ENCODE measurements around the gene NELL1.
"Not testable (repeated sequence)": the region's sequence is repeated elsewhere in the genome, so short reads cannot be mapped to it uniquely, and the experiment has no call there.

NELL1 gene

GRCh38 chr11:21205205-21205604 lies 535.8 kb downstream of the NELL1 start:
- no peak for DNase-seq (ENCODE audit: low spot score)

GRCh38 chr11:21225860-21226259 lies 556.5 kb downstream of the NELL1 start:
- no peak for DNase-seq (ENCODE audit: low spot score)

DNA sequence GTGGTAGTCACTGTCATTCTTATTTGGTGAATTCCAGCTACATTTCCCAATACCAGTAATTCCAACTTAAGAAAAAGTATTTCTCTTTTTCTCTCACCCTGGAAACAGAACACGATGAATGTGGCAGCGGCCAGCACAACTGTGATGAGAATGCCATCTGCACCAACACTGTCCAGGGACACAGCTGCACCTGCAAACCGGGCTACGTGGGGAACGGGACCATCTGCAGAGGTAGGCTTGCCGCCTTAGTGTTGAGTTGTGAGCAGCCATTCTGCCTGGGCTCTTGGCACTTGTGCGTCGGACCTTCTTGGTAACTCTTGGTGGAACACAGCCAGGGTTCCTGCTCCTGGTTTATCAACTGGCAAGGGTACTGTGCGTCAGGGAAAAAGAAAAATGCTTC lies 559.8 kb downstream of the NELL1 start:
- no peak for DNase-seq (ENCODE audit: low spot score)

DNA sequence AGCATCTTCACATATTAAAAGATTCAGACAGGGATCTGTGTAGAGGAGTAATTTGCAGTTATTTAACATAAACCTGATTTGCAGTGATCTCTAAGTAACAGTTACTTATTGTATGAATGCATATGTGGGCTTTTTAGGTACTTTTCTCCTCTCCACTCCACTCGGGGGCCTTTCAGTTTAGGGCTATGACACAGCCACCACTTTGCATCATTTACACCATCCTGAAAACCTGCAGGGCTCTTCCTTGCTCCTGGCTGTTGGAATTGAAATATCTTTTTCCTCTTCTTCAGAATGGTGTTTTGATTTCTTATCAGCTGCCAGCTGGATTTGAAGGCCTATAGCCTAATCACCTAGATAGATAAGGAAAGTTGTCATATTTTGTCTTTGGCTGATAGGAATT lies 580.8 kb downstream of the NELL1 start:
- DNase-seq (ENCODE audit: low spot score): no peak

- DNase-seq (ENCODE audit: low spot score): no peak
Measured at GRCh38 chr11:21254055-21254454, 584.7 kb downstream of the NELL1 start.

- DNase-seq (ENCODE audit: low spot score): no peak
Measured at GRCh38 chr11:21254790-21255189, 585.4 kb downstream of the NELL1 start.

DNA sequence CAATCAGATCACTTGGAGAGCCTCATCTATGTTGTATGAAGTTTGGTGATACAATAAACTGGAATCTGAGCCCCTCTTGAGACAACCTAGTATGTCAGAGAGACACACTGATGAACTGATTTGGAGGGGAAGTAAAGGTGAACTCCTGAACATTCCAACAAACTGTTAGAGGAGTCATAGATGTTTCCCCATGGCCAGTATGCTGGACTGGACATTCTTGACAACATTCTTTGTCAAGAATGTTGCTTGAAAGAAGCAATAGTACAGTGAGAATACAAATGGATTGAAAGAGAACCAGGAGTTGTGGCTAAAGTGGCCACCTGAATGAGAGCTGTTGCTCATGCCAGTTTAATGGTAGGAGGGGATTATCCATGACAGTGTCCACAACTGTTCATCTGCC lies 588.1 kb downstream of the NELL1 start:
- no peak for DNase-seq (ENCODE audit: low spot score)

GRCh38 chr11:21258414-21258813 lies 589.0 kb downstream of the NELL1 start:
- no peak for DNase-seq (ENCODE audit: low spot score)

DNA sequence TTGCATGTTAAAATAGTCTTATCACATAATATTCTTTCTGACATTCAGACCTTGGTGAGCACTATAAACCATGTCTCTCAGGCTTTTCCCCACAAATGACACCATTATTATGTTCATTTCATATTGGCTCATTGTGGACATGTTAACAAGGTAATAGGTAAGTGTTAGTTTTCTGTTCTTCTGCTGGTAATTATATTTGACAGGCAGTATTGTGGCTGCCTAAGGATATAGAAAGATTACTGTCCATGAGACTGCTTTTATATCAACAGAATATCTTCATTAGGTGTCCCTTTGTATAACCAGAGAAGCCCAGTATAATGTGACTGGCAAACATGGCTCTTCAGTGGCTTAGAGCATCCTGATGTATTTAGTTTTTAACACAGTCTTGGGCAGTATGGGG lies 590.7 kb downstream of the NELL1 start:
- no peak for DNase-seq (ENCODE audit: low spot score)

GRCh38 chr11:21262992-21263391 lies 593.6 kb downstream of the NELL1 start:
- no peak for DNase-seq (ENCODE audit: low spot score)

- DNase-seq (ENCODE audit: low spot score): no peak
Measured at GRCh38 chr11:21264125-21264524, 594.7 kb downstream of the NELL1 start.

DNA sequence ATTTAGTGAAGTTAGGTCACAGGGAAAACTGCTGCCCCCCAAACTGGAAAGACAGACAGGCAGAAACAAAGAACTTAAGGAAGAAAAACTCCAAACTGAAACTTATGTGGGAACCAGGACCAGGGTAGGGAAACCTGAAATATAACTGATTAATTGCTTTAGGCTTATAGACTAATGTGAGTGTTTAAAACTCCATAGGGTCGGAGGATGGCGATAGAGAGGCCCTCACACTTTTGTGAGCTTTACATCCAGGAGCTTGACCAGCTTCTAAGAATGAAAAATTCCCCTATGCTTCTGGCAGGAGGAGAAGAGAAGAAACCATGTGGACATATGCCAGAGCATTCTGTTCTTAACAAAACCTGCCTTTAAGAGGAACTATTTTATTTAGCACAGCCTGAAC lies 598.6 kb downstream of the NELL1 start:
- no peak for DNase-seq (ENCODE audit: low spot score)

- not testable (repeated sequence) for DNase-seq (ENCODE audit: low spot score)
Measured at GRCh38 chr11:21272139-21272538, 602.8 kb downstream of the NELL1 start.

DNA sequence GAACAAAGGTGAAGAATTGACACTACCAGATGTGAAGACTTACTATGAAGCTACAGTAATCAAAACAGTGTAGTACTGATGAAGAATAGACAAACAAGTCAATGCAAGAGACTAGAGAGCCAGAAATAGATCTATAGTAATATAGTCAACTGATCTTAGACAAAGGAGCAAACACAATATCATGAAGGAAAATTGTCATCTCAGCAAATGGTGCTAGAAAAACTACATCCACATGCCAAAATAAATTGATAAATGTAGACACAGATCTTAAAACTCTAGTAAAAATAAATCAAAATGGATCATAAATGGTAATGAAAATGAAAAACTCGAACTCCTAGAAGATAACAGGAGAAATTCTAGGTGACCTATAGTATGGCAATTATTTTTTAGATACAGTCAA lies 609.5 kb downstream of the NELL1 start:
- DNase-seq (ENCODE audit: low spot score): no peak

DNA sequence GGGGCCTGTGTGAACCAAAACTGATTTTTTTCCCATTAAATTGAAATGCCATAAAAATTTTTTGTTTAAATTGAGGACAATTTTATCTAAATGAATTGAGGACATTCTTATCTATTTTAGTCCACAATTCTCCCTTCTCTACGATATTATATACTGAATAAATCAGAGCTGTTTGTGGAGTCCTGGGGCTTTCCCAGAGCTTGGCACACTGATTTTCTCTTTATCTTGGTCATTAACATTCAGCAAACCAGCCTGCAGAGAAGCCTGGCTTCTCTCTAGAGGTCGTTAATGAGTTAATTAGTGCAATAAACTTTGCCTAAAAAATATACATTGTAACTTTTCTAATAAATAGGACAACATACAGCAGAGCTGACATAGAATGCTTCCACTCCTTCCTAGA lies 615.7 kb downstream of the NELL1 start:
- DNase-seq (ENCODE audit: low spot score): no peak

DNA sequence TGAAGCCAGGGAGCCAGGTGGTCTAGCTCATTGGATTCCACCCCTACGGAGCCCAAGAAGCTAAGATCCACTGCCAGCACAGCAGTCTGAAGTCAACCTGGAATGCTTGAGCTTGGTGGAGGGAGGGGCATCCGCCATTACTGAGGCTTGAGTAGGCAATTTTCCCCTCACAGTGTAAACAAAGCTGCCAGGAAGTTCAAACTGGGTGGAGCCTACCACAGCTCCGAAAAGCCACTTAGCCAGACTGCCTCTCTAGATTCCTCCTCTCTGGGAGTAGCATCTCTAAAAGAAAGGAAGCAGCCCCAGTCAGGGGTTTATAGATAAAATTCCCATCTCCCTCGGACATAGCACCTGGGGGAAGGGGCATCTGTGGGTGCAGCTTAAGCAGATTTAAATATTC lies 620.3 kb downstream of the NELL1 start:
- no peak for DNase-seq (ENCODE audit: low spot score)

GRCh38 chr11:21295508-21295907 lies 626.1 kb downstream of the NELL1 start:
- no peak for DNase-seq (ENCODE audit: low spot score)

DNA sequence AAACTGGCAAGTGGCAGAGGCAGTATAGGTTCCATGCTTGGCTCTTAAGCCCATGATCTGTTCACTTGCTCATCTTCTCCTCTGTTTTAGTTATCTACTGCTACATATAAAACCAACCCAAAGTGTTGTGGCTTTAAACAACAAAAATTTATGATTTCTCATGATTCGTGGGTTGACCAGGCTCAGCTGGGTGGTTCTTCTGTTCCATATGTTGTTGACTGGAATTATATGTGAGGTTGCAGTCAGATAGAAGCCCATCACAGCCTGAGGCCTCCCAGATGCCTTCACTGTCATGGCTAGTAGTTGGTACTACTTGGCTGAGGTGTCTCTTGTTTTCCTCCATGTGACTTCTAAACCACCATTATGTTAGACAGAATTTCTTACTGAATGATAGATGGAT lies 632.6 kb downstream of the NELL1 start:
- no peak for DNase-seq (ENCODE audit: low spot score)

DNA sequence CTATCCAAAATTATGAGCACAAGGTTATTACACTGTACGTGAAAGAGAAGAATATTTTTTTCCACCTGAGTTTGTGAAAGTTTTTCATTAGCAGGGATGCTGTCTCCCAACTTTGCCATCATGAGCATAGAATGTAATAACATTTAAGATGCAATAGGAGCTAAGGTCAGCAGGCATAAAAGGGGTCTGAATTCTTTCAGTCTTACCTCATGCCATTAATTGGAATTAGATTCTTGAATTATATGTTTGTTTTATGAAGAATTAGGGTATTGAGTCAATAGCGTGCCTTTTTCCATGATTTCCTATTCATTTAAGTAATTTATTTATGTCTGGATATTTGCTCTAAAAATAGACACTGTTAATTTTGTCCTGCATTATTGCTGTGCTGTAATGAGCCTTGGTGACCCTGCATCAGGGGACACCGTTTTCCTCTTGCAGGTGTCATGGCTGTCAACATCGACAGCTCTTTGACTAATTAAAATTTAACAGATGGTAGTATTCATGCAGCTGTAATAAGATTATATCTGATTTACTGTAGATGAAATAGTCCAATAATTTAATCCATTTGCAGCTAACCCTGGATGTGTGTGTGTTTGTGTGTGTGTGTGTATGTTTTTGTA lies 637.5 kb downstream of the NELL1 start:
- no peak for DNase-seq (ENCODE audit: low spot score)

DNA sequence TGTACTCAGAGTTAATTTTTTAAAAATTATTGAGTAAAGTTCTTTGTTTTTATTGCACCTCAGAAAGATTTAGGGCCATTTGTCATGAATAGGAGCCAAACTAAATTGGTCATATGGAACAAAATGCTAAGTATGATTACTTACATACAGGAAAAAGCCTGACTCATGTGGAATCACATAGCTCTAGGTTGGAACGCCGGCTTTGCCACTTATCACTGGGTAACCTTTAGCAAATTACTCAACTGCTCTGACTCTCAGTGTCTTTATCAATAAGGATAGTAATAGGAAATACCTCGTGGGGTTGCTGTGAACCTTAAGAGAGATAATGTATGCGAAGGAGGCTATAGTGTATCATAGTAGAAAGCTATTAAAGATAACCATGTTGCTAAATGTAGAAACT lies 638.5 kb downstream of the NELL1 start:
- no peak for DNase-seq (ENCODE audit: low spot score)

DNA sequence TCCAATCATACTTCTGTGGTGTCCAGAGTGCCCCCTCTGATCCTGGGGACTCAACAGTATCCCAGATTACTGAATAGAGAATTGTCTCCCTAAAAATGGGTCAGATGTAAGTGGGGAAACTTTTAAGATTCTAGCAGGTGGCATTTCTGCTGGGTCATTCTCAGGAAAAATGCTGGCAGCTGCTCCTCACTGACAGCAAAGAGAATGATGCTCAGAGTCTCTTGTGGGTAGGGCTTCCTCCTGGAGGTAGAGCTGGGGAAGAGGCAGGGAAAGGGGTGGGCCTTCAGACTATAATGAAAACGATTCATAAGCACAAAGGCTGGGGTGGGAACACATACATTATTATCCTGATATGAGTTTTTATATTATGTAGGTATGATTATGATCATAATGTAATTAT lies 647.2 kb downstream of the NELL1 start:
- no peak for DNase-seq (ENCODE audit: low spot score)

- no peak for DNase-seq (ENCODE audit: low spot score)
Measured at GRCh38 chr11:21321072-21321471, 651.7 kb downstream of the NELL1 start.

DNA sequence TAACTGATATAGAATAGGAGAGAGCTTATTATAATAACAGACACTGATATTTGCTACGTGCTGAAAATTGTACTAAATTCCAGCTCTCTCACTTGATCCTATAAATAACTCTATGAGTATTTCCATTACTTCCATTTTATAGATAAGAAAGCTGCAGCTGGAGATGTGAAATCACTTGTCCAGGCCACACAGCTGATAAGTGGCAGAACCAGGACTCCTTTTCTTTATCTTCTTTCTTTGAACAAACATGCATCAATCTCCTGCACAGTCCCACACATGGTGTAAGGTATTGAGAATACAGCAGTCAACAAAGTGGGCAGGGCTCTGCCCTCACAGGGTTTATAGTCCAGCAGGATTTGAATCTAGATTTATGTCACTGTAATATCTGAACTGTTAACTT lies 652.1 kb downstream of the NELL1 start:
- no peak for DNase-seq (ENCODE audit: low spot score)

DNA sequence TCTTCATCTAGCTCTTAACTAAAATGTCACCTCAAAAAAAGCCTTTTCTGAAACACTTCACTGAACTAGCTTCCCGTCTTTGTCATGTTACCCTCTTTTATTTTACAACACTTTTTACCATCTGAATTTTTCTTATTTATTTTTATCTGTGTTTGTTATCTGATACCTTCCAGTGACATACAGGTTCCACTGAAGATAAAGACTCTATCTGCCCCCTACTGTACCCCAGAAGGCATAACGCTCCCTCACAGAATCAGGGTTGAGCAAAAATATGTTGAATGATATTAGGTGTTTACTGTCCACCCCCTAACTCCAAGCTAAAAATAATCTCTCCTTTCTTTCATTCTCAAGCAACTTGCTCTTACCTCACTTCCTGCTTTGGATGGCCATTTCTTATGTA lies 654.2 kb downstream of the NELL1 start:
- no peak for DNase-seq (ENCODE audit: low spot score)

GRCh38 chr11:21343204-21343603 lies 673.8 kb downstream of the NELL1 start:
- DNase-seq (ENCODE audit: low spot score): no peak

Data from putamen (tissue), 1 donor.